ENCODE results near the gene WWTR1.

DNA sequence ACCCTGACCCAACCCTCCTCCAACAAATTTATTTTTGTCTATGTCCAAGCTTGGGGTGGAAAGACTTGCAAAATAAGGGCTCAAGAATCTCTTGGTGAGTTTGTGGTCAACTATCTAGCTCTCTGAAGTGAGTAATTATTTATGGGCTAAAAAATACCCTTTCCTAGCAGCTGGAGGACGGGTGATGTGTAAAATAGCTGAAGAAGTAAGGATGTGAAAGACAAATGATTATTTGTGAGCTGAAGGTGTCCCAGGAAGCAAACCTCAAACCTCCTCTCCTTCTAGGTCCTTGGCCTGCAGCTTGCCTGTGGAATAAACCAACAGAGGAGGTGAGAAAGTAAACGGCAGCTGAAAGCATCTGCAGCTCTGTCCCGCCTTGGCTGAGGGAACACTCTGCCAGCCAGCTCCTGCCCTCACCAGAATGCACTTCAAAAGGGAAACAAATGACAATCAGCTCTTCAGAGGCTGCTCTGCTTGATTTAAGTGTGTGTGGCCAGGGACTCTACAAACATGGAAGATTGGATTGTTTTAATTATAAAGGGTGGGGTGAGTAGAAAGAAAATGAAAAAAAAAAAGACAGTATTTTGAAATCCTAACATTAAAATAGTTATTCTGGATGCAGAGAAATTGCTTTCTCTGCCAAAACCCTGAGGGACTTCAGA lies 123.0 kb downstream of the WWTR1 start:
- TF ChIP-seq TAF1 (conservative IDR thresholded peaks at IDR 0.05) (no peak), GABPA (IDR thresholded peaks at IDR 0.05 in 1 of 2, conservative IDR thresholded peaks at IDR 0.05 in 1 of 2) (no peak), CTCF (IDR thresholded peaks at IDR 0.05; ENCODE audit: low read depth, low read length, missing input control) (no peak), RXRA (IDR thresholded peaks at IDR 0.05) (no peak), REST (IDR thresholded peaks at IDR 0.05) (no peak), HNF4A (conservative IDR thresholded peaks at IDR 0.05) (no peak)
- TF ChIP-seq, protein P1, sequence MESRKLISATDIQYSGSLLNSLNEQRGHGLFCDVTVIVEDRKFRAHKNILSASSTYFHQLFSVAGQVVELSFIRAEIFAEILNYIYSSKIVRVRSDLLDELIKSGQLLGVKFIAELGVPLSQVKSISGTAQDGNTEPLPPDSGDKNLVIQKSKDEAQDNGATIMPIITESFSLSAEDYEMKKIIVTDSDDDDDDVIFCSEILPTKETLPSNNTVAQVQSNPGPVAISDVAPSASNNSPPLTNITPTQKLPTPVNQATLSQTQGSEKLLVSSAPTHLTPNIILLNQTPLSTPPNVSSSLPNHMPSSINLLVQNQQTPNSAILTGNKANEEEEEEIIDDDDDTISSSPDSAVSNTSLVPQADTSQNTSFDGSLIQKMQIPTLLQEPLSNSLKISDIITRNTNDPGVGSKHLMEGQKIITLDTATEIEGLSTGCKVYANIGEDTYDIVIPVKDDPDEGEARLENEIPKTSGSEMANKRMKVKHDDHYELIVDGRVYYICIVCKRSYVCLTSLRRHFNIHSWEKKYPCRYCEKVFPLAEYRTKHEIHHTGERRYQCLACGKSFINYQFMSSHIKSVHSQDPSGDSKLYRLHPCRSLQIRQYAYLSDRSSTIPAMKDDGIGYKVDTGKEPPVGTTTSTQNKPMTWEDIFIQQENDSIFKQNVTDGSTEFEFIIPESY (IDR thresholded peaks at IDR 0.05), result no peak
- TF ChIP-seq, protein P2, sequence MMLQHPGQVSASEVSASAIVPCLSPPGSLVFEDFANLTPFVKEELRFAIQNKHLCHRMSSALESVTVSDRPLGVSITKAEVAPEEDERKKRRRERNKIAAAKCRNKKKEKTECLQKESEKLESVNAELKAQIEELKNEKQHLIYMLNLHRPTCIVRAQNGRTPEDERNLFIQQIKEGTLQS (IDR thresholded peaks at IDR 0.05), result no peak

All from liver (tissue), 3 donors.